SK-N-SH treated with all-trans-retinoic acid at 6 μM for 48 hours (cell line): ENCODE results near the gene U2AF2.

Experiments
- ATAC-seq: fragments of 200-7000 bp; cut with Tn5 transposase; 3 replicates; pipeline ENCODE4 v1.9.1; 2020; ENCODE audit warnings: mild to moderate bottlenecking, moderate library complexity
- ARNTL ChIP-seq: fragments of 450-650 bp; formaldehyde crosslinking; IDR thresholded peaks from 2 replicates; pipeline ENCODE4 v1.5.0; 2020; ENCODE audit warnings: low read depth, mild to moderate bottlenecking, moderate library complexity, borderline replicate concordance
- BACH2 ChIP-seq: fragments of 250-450 bp; sonication (Bioruptor Pico); IDR thresholded peaks from 2 replicates; pipeline ENCODE4 v1.9.0; 2021; ENCODE audit warnings: mild to moderate bottlenecking, borderline replicate concordance
- CSDC2 ChIP-seq: fragments of 250-450 bp; sonication (Bioruptor Pico); IDR thresholded peaks from 2 replicates; pipeline ENCODE4 v1.5.0; 2020; ENCODE audit warnings: mild to moderate bottlenecking, moderate library complexity
- ESRRG ChIP-seq: fragments of 250-450 bp; sonication (Bioruptor Pico); IDR thresholded peaks from 2 replicates; pipeline ENCODE4 v1.6.1; 2021; ENCODE audit warnings: mild to moderate bottlenecking
- GLIS3 ChIP-seq: fragments of 250-450 bp; sonication (Bioruptor Pico); IDR thresholded peaks from 2 replicates; pipeline ENCODE4 v1.5.0; 2020; ENCODE audit warnings: mild to moderate bottlenecking, moderate library complexity
- OSR1 ChIP-seq: fragments of 250-450 bp; sonication (Bioruptor Pico); IDR thresholded peaks from 2 replicates; pipeline ENCODE4 v1.8.0; 2022; ENCODE audit warnings: moderate library complexity, mild to moderate bottlenecking, inconsistent platforms
- PATZ1 ChIP-seq: fragments of 250-450 bp; sonication (Bioruptor Pico); IDR thresholded peaks from 2 replicates; pipeline ENCODE4 v1.8.0; 2020; ENCODE audit warnings: mild to moderate bottlenecking, moderate library complexity, borderline replicate concordance
- PPARA ChIP-seq: fragments of 250-450 bp; sonication (Bioruptor Pico); IDR thresholded peaks from 2 replicates; pipeline ENCODE4 v1.5.0; 2020; ENCODE audit warnings: mild to moderate bottlenecking, borderline replicate concordance
- RARB ChIP-seq: fragments of 250-450 bp; sonication (Bioruptor Pico); IDR thresholded peaks from 2 replicates; pipeline ENCODE4 v1.8.0; 2021; ENCODE audit warnings: mild to moderate bottlenecking, moderate library complexity
- SNAI2 ChIP-seq: fragments of 250-450 bp; sonication (Bioruptor Pico); IDR thresholded peaks from 2 replicates; pipeline ENCODE4 v1.5.0; 2020; ENCODE audit warnings: mild to moderate bottlenecking, moderate library complexity
- TOX ChIP-seq: fragments of 250-450 bp; sonication (Bioruptor Pico); IDR thresholded peaks from 2 replicates; pipeline ENCODE4 v1.8.0; 2021; ENCODE audit warnings: mild to moderate bottlenecking, moderate library complexity, borderline replicate concordance
- TSHZ2 ChIP-seq: fragments of 250-450 bp; sonication (Bioruptor Pico); IDR thresholded peaks from 2 replicates; pipeline ENCODE4 v1.5.0; 2020; ENCODE audit warnings: mild to moderate bottlenecking, moderate library complexity
- ZC3H10 ChIP-seq: fragments of 250-450 bp; sonication (Bioruptor Pico); IDR thresholded peaks from 2 replicates; pipeline ENCODE4 v1.5.1; 2021; ENCODE audit warnings: mild to moderate bottlenecking, moderate library complexity
- ZFP3 ChIP-seq: fragments of 250-450 bp; sonication (Bioruptor Pico); IDR thresholded peaks from 2 replicates; pipeline ENCODE4 v1.5.0; 2020; ENCODE audit warnings: mild to moderate bottlenecking, moderate library complexity
- ZFP30 ChIP-seq: fragments of 450-650 bp; formaldehyde crosslinking; IDR thresholded peaks from 2 replicates; pipeline ENCODE4 v1.5.0; 2022; ENCODE audit warnings: mild to moderate bottlenecking, moderate library complexity
- ZNF565 ChIP-seq: fragments of 450-650 bp; formaldehyde crosslinking; conservative IDR thresholded peaks from 2 replicates; pipeline ENCODE4 v1.5.0; 2020; ENCODE audit warnings: low read depth, mild to moderate bottlenecking, moderate library complexity
- ZNF70 ChIP-seq: fragments of 450-650 bp; formaldehyde crosslinking; IDR thresholded peaks from 2 replicates; pipeline ENCODE4 v1.5.0; 2020; ENCODE audit warnings: mild to moderate bottlenecking, moderate library complexity
- ZNF8 ChIP-seq: fragments of 450-650 bp; formaldehyde crosslinking; IDR thresholded peaks from 2 replicates; pipeline ENCODE4 v1.5.0; 2020; ENCODE audit warnings: mild to moderate bottlenecking, moderate library complexity
- TF ChIP-seq, protein P1 (sequence below): fragments of 250-450 bp; sonication (Bioruptor Pico); IDR thresholded peaks from 2 replicates; pipeline ENCODE4 v1.5.1; 2021; ENCODE audit warnings: mild to moderate bottlenecking, moderate library complexity
- TF ChIP-seq, protein P2 (sequence below): fragments of 250-450 bp; sonication (Bioruptor Pico); IDR thresholded peaks from 2 replicates; pipeline ENCODE4 v1.8.0; 2021; ENCODE audit warnings: low read depth, mild to moderate bottlenecking, moderate library complexity, borderline replicate concordance
- TF ChIP-seq, protein P3 (sequence below): fragments of 250-450 bp; sonication (Bioruptor Pico); IDR thresholded peaks from 2 replicates; pipeline ENCODE4 v1.5.1; 2020; ENCODE audit warnings: low read depth, mild to moderate bottlenecking, moderate library complexity

The U2AF2 gene

DNA sequence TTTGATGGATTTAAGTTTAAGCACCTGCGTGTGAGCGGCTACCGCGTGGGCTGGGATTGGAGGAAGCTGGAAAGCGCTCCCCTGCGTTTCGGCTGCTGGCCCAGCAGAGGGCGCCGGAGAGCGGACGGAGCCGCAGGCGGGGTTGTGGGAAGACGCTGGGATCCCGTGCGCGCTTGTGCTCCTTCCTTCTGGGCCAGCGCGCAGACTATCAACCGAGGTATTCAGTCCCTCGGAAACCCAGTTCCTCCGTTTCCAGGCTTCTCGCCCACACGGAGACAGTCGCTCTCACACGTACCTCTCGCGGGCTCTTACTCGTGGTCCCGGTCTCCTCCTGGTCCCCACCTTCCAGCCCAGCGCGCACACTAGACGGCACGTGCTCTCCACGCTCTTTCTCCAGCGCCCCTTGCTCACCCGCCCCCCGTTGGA is 49.0 kb downstream of the U2AF2 start:
- ATAC-seq: 0 out of 3 replicates have a peak, but pooled peaks have one; percentile 26
- TF ChIP-seq OSR1 (CRISPR knock-in tag) (no peak), ZFP30 (no peak), BACH2 (CRISPR knock-in tag) (no peak), PPARA (CRISPR knock-in tag) (no peak), ZNF70 (CRISPR knock-in tag) (no peak), ZFP3 (no peak), ARNTL (CRISPR knock-in tag) (no peak), RARB (CRISPR knock-in tag) (no peak), TSHZ2 (CRISPR knock-in tag) (no peak), GLIS3 (CRISPR knock-in tag) (no peak), TOX (no peak), ZNF565 (CRISPR knock-in tag) (no peak), CSDC2 (CRISPR knock-in tag) (no peak), ESRRG (CRISPR knock-in tag) (no peak), SNAI2 (CRISPR knock-in tag) (no peak), ZNF8 (CRISPR knock-in tag) (no peak), ZC3H10 (CRISPR knock-in tag) (no peak)
- TF ChIP-seq, protein P1, sequence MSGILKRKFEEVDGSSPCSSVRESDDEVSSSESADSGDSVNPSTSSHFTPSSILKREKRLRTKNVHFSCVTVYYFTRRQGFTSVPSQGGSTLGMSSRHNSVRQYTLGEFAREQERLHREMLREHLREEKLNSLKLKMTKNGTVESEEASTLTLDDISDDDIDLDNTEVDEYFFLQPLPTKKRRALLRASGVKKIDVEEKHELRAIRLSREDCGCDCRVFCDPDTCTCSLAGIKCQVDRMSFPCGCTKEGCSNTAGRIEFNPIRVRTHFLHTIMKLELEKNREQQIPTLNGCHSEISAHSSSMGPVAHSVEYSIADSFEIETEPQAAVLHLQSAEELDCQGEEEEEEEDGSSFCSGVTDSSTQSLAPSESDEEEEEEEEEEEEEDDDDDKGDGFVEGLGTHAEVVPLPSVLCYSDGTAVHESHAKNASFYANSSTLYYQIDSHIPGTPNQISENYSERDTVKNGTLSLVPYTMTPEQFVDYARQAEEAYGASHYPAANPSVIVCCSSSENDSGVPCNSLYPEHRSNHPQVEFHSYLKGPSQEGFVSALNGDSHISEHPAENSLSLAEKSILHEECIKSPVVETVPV (CRISPR knock-in tag): no peak
- TF ChIP-seq, protein P2, sequence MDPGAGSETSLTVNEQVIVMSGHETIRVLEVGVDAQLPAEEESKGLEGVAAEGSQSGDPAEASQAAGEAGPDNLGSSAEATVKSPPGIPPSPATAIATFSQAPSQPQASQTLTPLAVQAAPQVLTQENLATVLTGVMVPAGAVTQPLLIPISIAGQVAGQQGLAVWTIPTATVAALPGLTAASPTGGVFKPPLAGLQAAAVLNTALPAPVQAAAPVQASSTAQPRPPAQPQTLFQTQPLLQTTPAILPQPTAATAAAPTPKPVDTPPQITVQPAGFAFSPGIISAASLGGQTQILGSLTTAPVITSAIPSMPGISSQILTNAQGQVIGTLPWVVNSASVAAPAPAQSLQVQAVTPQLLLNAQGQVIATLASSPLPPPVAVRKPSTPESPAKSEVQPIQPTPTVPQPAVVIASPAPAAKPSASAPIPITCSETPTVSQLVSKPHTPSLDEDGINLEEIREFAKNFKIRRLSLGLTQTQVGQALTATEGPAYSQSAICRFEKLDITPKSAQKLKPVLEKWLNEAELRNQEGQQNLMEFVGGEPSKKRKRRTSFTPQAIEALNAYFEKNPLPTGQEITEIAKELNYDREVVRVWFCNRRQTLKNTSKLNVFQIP (CRISPR knock-in tag): no peak
- TF ChIP-seq, protein P3, sequence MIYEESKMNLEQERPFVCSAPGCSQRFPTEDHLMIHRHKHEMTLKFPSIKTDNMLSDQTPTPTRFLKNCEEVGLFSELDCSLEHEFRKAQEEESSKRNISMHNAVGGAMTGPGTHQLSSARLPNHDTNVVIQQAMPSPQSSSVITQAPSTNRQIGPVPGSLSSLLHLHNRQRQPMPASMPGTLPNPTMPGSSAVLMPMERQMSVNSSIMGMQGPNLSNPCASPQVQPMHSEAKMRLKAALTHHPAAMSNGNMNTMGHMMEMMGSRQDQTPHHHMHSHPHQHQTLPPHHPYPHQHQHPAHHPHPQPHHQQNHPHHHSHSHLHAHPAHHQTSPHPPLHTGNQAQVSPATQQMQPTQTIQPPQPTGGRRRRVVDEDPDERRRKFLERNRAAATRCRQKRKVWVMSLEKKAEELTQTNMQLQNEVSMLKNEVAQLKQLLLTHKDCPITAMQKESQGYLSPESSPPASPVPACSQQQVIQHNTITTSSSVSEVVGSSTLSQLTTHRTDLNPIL (CRISPR knock-in tag): no peak

GRCh38 chr19:55704494-55705245 is 49.8 kb downstream of the U2AF2 start:
- no peak; the same call in 2 of the 3 replicates for ATAC-seq
- TF ChIP-seq ZNF70 (CRISPR knock-in tag) (no peak), TOX (no peak), ESRRG (CRISPR knock-in tag) (no peak), ZC3H10 (CRISPR knock-in tag) (no peak), PATZ1 (CRISPR knock-in tag) (no peak), PPARA (CRISPR knock-in tag) (no peak), RARB (CRISPR knock-in tag) (no peak), TSHZ2 (CRISPR knock-in tag) (no peak), ZFP3 (no peak), ARNTL (CRISPR knock-in tag) (no peak), BACH2 (CRISPR knock-in tag) (no peak), GLIS3 (CRISPR knock-in tag) (no peak)
- TF ChIP-seq, protein P3 (CRISPR knock-in tag): no peak
- TF ChIP-seq, protein P1 (CRISPR knock-in tag): no peak
